HG03575 (cell line): ENCODE data around the gene REPS2.

Source experiments
- ATAC-seq: cut with Tn5 transposase; IDR thresholded peaks from one replicate; pipeline ENCODE4 v1.9.1; 2021; ENCODE audit not compliant: unreplicated experiment, insufficient number of reproducible peaks, low FRiP score; ENCODE audit errors: extremely low read depth

Gene REPS2

GRCh38 chrX:17027931-17028330 is 81.5 kb downstream of the REPS2 start:
- no peak for ATAC-seq

GRCh38 chrX:17028356-17028755 is 81.9 kb downstream of the REPS2 start:
- ATAC-seq = no peak

- ATAC-seq = no peak
These were observed 83.6 kb downstream of the REPS2 start for GRCh38 chrX:17030092-17030491.

- ATAC-seq = no peak
These were observed 84.3 kb downstream of the REPS2 start for GRCh38 chrX:17030580-17031270.

- no peak for ATAC-seq
These were observed 85.4 kb downstream of the REPS2 start for GRCh38 chrX:17031827-17032226.

GRCh38 chrX:17032351-17032750 is 85.9 kb downstream of the REPS2 start:
- no peak for ATAC-seq

- ATAC-seq = no peak
These were observed 86.8 kb downstream of the REPS2 start for GRCh38 chrX:17033225-17033624.

GRCh38 chrX:17035111-17035510 is 88.7 kb downstream of the REPS2 start:
- ATAC-seq = no peak

- ATAC-seq = no peak
These were observed 89.9 kb downstream of the REPS2 start for GRCh38 chrX:17036171-17036961.

GRCh38 chrX:17038277-17038676 is 91.8 kb downstream of the REPS2 start:
- no peak for ATAC-seq

GRCh38 chrX:17038681-17039161 is 92.3 kb downstream of the REPS2 start:
- no peak for ATAC-seq

GRCh38 chrX:17039826-17040225 is 93.4 kb downstream of the REPS2 start:
- ATAC-seq = no peak

GRCh38 chrX:17040711-17041110 is 94.3 kb downstream of the REPS2 start:
- ATAC-seq = no peak

- no peak for ATAC-seq
These were observed 95.6 kb downstream of the REPS2 start for GRCh38 chrX:17042037-17042436.

- ATAC-seq = no peak
These were observed 100.1 kb downstream of the REPS2 start for GRCh38 chrX:17046478-17047097.

- ATAC-seq = no peak
These were observed 100.8 kb downstream of the REPS2 start for GRCh38 chrX:17047224-17047623.

- ATAC-seq = no peak
These were observed 105.8 kb downstream of the REPS2 start for GRCh38 chrX:17052210-17052609.

GRCh38 chrX:17052793-17053192 is 106.3 kb downstream of the REPS2 start:
- ATAC-seq = no peak

- no peak for ATAC-seq
These were observed 107.0 kb downstream of the REPS2 start for GRCh38 chrX:17053502-17053901.
